Measurements from ENCODE around the gene LYST. TPM values are rescaled to one million over a fixed set of nuclear protein-coding genes. Genes with fewer than 3 reads are reported as not detected.

Gene LYST
- total and polyA plus RNA-seq, 10 of the 15 experiments (the other 5 are each of a cell fraction or from before 2014, with no cell fraction given), result 3.3 to 28.1 (median 5.6) TPM

DNA sequence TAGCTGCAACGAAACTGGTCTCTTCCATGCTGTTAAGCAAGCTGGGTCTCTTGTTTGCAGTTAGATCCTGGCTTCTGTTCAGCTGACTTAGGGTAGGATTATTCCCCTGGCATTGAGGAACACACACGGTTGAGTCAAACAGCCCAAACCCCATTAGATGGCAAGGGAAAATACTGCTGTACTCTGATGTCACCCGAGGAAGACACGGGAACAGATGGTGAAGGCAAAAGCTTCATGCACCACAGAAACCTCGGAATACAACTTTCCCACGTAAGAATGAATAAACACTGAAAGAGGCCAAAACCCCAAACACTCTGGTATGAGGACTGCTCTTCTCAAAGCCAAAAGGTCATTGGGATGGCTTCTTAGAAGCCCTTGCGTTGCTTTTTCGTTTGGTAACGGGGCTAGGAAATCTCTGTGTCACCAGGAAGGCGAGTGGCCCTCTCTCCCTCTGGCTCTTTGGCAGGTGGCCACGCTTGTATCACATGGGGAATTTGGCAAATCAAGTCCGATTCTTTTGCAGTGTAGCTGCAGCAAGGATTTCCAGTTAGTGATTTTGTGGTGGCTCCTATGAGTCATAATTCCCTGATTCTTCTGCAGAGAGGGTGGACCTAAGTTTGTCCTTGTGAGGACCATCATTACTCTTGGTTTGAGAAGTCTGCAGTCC, 16.7 kb upstream of the LYST start (continued):
- TF ChIP-seq RELA (IDR thresholded peaks at IDR 0.05; ENCODE audit: borderline replicate concordance, partially characterized antibody) (no peak), SUZ12 (IDR thresholded peaks at IDR 0.05; ENCODE audit: unreplicated experiment) (no peak), SMARCA5 (IDR thresholded peaks at IDR 0.05) (no peak), TCF7 (IDR thresholded peaks at IDR 0.05; ENCODE audit: borderline replicate concordance) (no peak), NR2C1 (IDR thresholded peaks at IDR 0.05) (no peak), RAD21 (IDR thresholded peaks at IDR 0.05; ENCODE audit: insufficient read depth, low read depth, low read length) (no peak), JUNB (IDR thresholded peaks at IDR 0.05) (peak; percentile 57), NRF1 (conservative IDR thresholded peaks at IDR 0.05; ENCODE audit: low read depth, low read length) (no peak), NFYB (IDR thresholded peaks at IDR 0.05; ENCODE audit: insufficient read depth, low read depth, low read length) (peak; percentile 62), IKZF1 (conservative IDR thresholded peaks at IDR 0.05) (no peak; the same call in none of the 2 replicates), BMI1 (IDR thresholded peaks at IDR 0.05; ENCODE audit: borderline replicate concordance) (no peak), SPI1 (IDR thresholded peaks at IDR 0.05; ENCODE audit: borderline replicate concordance, insufficient read depth, low read depth, low read length) (no peak), MEF2B (IDR thresholded peaks at IDR 0.05; ENCODE audit: partially characterized antibody, poor library complexity, severe bottlenecking) (no peak), RBBP5 (conservative IDR thresholded peaks at IDR 0.05) (no peak), MEF2A (IDR thresholded peaks at IDR 0.05; ENCODE audit: insufficient read depth, low read depth, low read length) (peak; percentile 67), RFX5 (IDR thresholded peaks at IDR 0.05; ENCODE audit: low read depth, low read length) (no peak), KDM1A (IDR thresholded peaks at IDR 0.05; ENCODE audit: borderline replicate concordance) (no peak), SMAD5 (IDR thresholded peaks at IDR 0.05; ENCODE audit: low read depth) (no peak)
- TF ChIP-seq, protein P1, sequence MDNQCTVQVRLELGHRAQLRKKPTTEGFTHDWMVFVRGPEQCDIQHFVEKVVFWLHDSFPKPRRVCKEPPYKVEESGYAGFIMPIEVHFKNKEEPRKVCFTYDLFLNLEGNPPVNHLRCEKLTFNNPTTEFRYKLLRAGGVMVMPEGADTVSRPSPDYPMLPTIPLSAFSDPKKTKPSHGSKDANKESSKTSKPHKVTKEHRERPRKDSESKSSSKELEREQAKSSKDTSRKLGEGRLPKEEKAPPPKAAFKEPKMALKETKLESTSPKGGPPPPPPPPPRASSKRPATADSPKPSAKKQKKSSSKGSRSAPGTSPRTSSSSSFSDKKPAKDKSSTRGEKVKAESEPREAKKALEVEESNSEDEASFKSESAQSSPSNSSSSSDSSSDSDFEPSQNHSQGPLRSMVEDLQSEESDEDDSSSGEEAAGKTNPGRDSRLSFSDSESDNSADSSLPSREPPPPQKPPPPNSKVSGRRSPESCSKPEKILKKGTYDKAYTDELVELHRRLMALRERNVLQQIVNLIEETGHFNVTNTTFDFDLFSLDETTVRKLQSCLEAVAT (IDR thresholded peaks at IDR 0.05), result no peak
- TF ChIP-seq, protein P2, sequence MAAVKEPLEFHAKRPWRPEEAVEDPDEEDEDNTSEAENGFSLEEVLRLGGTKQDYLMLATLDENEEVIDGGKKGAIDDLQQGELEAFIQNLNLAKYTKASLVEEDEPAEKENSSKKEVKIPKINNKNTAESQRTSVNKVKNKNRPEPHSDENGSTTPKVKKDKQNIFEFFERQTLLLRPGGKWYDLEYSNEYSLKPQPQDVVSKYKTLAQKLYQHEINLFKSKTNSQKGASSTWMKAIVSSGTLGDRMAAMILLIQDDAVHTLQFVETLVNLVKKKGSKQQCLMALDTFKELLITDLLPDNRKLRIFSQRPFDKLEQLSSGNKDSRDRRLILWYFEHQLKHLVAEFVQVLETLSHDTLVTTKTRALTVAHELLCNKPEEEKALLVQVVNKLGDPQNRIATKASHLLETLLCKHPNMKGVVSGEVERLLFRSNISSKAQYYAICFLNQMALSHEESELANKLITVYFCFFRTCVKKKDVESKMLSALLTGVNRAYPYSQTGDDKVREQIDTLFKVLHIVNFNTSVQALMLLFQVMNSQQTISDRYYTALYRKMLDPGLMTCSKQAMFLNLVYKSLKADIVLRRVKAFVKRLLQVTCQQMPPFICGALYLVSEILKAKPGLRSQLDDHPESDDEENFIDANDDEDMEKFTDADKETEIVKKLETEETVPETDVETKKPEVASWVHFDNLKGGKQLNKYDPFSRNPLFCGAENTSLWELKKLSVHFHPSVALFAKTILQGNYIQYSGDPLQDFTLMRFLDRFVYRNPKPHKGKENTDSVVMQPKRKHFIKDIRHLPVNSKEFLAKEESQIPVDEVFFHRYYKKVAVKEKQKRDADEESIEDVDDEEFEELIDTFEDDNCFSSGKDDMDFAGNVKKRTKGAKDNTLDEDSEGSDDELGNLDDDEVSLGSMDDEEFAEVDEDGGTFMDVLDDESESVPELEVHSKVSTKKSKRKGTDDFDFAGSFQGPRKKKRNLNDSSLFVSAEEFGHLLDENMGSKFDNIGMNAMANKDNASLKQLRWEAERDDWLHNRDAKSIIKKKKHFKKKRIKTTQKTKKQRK (IDR thresholded peaks at IDR 0.05; ENCODE audit: low read depth, low read length), result no peak
- TF ChIP-seq, protein P3, sequence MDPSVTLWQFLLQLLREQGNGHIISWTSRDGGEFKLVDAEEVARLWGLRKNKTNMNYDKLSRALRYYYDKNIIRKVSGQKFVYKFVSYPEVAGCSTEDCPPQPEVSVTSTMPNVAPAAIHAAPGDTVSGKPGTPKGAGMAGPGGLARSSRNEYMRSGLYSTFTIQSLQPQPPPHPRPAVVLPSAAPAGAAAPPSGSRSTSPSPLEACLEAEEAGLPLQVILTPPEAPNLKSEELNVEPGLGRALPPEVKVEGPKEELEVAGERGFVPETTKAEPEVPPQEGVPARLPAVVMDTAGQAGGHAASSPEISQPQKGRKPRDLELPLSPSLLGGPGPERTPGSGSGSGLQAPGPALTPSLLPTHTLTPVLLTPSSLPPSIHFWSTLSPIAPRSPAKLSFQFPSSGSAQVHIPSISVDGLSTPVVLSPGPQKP (IDR thresholded peaks at IDR 0.05; ENCODE audit: low read depth, low read length), result no peak
- TF ChIP-seq, protein P4, sequence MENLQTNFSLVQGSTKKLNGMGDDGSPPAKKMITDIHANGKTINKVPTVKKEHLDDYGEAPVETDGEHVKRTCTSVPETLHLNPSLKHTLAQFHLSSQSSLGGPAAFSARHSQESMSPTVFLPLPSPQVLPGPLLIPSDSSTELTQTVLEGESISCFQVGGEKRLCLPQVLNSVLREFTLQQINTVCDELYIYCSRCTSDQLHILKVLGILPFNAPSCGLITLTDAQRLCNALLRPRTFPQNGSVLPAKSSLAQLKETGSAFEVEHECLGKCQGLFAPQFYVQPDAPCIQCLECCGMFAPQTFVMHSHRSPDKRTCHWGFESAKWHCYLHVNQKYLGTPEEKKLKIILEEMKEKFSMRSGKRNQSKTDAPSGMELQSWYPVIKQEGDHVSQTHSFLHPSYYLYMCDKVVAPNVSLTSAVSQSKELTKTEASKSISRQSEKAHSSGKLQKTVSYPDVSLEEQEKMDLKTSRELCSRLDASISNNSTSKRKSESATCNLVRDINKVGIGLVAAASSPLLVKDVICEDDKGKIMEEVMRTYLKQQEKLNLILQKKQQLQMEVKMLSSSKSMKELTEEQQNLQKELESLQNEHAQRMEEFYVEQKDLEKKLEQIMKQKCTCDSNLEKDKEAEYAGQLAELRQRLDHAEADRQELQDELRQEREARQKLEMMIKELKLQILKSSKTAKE (IDR thresholded peaks at IDR 0.05; ENCODE audit: low read depth, poor library complexity, severe bottlenecking), result no peak
